HG02981 (cell line): ENCODE data around the gene TXNRD2.
"Not testable (repeated sequence)": the region's sequence is repeated elsewhere in the genome, so short reads cannot be mapped to it uniquely, and the experiment has no call there.

ENCODE experiments used
- ATAC-seq: cut with Tn5 transposase; IDR thresholded peaks from one replicate; pipeline ENCODE4 v1.9.1; 2021; ENCODE audit warnings: mild to moderate bottlenecking, moderate library complexity; ENCODE audit not compliant: unreplicated experiment

TXNRD2 gene

GRCh38 chr22:19848298-19849224 is 93.1 kb downstream of the TXNRD2 start:
- no peak for ATAC-seq

GRCh38 chr22:19847345-19847632 is 94.3 kb downstream of the TXNRD2 start:
- ATAC-seq, result no peak

GRCh38 chr22:19846620-19847344 is 94.8 kb downstream of the TXNRD2 start:
- no peak for ATAC-seq

GRCh38 chr22:19845054-19845722 is 96.4 kb downstream of the TXNRD2 start:
- no peak for ATAC-seq

- ATAC-seq, result no peak
These were observed 97.1 kb downstream of the TXNRD2 start for GRCh38 chr22:19844377-19845053.

GRCh38 chr22:19843857-19844376 is 97.7 kb downstream of the TXNRD2 start:
- ATAC-seq, result no peak

- no peak for ATAC-seq
These were observed 98.3 kb downstream of the TXNRD2 start for GRCh38 chr22:19843107-19843856.

- no peak for ATAC-seq
These were observed 99.1 kb downstream of the TXNRD2 start for GRCh38 chr22:19842393-19843106.

- ATAC-seq, result no peak
These were observed 99.8 kb downstream of the TXNRD2 start for GRCh38 chr22:19841641-19842392.

- no peak for ATAC-seq
These were observed 100.5 kb downstream of the TXNRD2 start for GRCh38 chr22:19840955-19841640.

GRCh38 chr22:19840059-19840458 is 101.6 kb downstream of the TXNRD2 start:
- ATAC-seq, result no peak

- no peak for ATAC-seq
These were observed 103.7 kb downstream of the TXNRD2 start for GRCh38 chr22:19837915-19838314.

- no peak for ATAC-seq
These were observed 105.1 kb downstream of the TXNRD2 start for GRCh38 chr22:19836512-19836911.

- ATAC-seq, result no peak
These were observed 107.0 kb downstream of the TXNRD2 start for GRCh38 chr22:19834599-19834998.

- not testable (repeated sequence) for ATAC-seq
These were observed 108.3 kb downstream of the TXNRD2 start for GRCh38 chr22:19833327-19833726.

- no peak for ATAC-seq
These were observed 109.0 kb downstream of the TXNRD2 start for GRCh38 chr22:19832476-19833108.

GRCh38 chr22:19831979-19832378 is 109.6 kb downstream of the TXNRD2 start:
- ATAC-seq, result not testable (repeated sequence)

GRCh38 chr22:19831016-19831415 is 110.6 kb downstream of the TXNRD2 start:
- no peak for ATAC-seq
